GM10266 (cell line): Measurements from ENCODE around the gene ZNF223.

ENCODE experiments used
- DNase-seq: peaks from one replicate; pipeline ENCODE4 v3.0.0; 2012; ENCODE audit errors: extremely low spot score
- TF ChIP-seq, protein P1 (sequence below): IDR thresholded peaks from 2 replicates; pipeline ENCODE4 v1.5.1; 2012; ENCODE audit warnings: mild to moderate bottlenecking, low read depth; ENCODE audit not compliant: control insufficient read depth, insufficient read depth; ENCODE audit errors: missing control alignments

The ZNF223 gene

DNA sequence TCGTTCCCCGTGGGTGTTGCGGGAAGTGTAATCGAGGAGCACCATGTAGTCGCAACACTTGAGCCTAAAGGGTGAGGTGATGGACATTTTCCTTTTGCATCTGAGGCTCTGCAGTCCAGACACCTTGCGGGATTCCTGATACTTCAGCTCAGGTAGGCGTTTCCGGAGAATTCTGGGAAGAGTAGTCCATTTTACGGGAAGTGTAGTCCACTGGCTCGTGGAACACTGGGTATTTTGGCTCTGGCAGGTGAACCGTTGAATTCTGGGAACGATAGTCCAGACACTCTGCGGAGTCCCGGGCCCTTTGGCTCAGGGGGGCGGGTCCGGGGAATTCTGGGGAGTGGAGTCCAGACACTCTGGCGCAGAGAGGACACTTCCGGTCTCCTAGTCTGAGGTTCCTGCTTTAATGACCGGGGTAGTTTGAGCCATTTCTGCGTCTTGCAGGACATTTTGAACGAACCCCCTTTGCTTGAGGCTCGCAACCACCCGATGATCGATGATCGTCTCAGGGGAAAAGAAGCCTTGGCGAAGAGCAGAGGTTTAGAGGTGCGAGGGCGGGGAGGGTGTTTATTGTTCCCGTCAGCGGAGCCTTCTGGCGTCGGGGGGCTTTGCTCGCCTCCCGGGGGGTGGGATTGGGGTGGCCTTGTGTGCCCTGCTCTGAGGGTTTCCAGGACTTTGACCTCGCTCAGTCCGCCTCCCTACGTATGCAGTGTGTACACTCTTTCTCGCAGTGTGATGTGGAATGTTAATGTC lies at the start of gene ZNF223:
Gene ZNF223 (plus strand): TSS at position 387 of the 753 bp plus-strand sequence. CDS start 3,141 bp downstream, outside the sequence.
- peak; percentile 64 for DNase-seq
- TF ChIP-seq, protein P1, sequence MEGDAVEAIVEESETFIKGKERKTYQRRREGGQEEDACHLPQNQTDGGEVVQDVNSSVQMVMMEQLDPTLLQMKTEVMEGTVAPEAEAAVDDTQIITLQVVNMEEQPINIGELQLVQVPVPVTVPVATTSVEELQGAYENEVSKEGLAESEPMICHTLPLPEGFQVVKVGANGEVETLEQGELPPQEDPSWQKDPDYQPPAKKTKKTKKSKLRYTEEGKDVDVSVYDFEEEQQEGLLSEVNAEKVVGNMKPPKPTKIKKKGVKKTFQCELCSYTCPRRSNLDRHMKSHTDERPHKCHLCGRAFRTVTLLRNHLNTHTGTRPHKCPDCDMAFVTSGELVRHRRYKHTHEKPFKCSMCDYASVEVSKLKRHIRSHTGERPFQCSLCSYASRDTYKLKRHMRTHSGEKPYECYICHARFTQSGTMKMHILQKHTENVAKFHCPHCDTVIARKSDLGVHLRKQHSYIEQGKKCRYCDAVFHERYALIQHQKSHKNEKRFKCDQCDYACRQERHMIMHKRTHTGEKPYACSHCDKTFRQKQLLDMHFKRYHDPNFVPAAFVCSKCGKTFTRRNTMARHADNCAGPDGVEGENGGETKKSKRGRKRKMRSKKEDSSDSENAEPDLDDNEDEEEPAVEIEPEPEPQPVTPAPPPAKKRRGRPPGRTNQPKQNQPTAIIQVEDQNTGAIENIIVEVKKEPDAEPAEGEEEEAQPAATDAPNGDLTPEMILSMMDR: no peak

DNA sequence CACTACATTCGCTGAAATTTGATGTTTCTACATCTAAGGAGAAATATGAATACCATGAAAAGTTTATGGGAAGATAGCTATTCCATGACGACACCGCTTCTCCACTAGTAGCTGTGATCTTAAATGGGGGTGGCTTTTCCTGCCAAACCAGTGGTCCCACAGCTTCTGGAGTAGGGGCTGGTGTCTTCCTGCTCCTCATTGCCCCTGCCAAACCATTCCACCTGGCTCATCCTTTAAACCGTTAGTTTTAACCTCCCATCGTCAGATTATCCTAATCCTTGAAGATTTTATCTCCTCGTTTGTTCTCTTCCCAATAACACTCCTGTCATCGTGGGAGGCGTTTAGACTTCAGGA lies 49.6 kb upstream of the ZNF223 start:
- TF ChIP-seq, protein P1: no peak

GRCh38 chr19:44002566-44003460 lies 49.0 kb upstream of the ZNF223 start, which contains the start of gene ZNF230:
Gene ZNF230, plus strand, starts transcription at chr19:44002957. Its CDS starts 4,122 bp downstream, at chr19:44007079.
- TF ChIP-seq, protein P1: no peak
- DNase-seq: peak; percentile 83

More for the DNA sequence above, 49.6 kb upstream of the ZNF223 start:
- DNase-seq: no peak

DNA sequence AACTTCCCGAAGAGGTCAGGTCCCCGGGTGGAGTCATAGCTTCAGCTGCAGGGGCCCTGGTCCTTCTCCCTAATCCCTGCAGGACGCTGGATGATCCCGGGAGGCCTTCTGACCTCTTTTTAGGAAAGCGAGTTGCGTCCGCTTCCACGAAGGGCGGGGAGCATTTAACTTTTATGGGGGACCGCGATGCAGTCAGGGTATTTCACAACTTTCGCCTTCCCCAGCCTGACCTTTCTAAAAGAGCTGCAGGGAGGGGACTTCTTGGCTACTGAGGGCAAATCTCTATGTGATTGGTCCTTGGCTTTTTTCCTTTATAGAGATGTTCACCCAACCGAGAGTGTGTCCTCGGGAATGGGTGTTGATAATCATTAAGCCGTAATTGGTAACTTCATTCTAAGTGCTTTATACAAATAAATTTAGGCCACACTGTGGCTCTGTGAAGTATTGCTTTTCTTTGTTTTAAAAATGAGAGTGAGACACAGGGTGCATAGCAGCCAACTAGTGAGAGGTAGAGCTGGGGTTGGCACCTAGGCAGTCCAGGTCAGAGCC lies 48.3 kb upstream of the ZNF223 start:
- peak; percentile 12 for DNase-seq
- TF ChIP-seq, protein P1: no peak

GRCh38 chr19:44005973-44006372 lies 45.9 kb upstream of the ZNF223 start:
- DNase-seq: no peak
- TF ChIP-seq, protein P1: no peak

DNA sequence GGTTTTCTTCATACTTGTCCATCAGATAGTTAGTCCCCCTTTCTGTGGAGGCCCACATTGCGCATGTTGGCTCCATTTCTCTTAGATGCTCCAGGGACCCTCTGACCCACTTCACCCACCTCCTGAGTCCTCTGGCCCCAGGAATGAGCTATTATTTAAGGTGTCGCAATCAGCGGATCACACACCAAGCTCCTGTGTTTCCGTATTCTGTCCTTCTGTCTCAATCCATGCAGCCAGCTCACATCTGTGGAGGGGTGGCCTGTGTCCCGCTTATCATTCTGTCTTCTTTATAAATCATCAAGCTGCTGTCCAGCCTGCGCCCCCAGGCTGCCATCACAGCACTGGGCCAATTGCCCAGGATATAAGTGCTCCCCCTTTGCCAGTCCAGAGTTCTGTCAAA lies 44.4 kb upstream of the ZNF223 start:
- no peak for DNase-seq

More for the DNA sequence above, 44.4 kb upstream of the ZNF223 start:
- TF ChIP-seq, protein P1: no peak
